Posterior vena cava (tissue), 2 donors: Measurements from ENCODE around the gene NCSTN. TPM values are rescaled to one million over a fixed set of nuclear protein-coding genes. Genes with fewer than 3 reads are reported as not detected.

Source experiments
- DNase-seq: peaks from one replicate; pipeline ENCODE4 v3.0.0-alpha.2; 2020; ENCODE audit warnings: low spot score
- intact Hi-C, 2 donors: fragments of 100-400 bp; cut with DNase I; formaldehyde crosslinking; loops; one replicate each; pipeline versions ENCODE4 v1.14.1 to v1.14.2; 2022 to 2023
- total RNA-seq, 2 donors: library from RNA; stranded (reverse); fragmentation: NEBNext Ultra II Directional; extraction: Animal tissue kit (Norgen Biotek cat#: 25700); gene quantifications; one replicate each; pipeline ENCODE4 v1.2.1, GENCODE V29; 2021
- donor health status: DM: yes; HTN: yes; CAD: no.
- donor health status: DM: yes; HTN: yes; CAD: no.

NCSTN gene
- total RNA-seq, 2 donors from 2014 or later: 57.3 to 78.9 TPM

DNA sequence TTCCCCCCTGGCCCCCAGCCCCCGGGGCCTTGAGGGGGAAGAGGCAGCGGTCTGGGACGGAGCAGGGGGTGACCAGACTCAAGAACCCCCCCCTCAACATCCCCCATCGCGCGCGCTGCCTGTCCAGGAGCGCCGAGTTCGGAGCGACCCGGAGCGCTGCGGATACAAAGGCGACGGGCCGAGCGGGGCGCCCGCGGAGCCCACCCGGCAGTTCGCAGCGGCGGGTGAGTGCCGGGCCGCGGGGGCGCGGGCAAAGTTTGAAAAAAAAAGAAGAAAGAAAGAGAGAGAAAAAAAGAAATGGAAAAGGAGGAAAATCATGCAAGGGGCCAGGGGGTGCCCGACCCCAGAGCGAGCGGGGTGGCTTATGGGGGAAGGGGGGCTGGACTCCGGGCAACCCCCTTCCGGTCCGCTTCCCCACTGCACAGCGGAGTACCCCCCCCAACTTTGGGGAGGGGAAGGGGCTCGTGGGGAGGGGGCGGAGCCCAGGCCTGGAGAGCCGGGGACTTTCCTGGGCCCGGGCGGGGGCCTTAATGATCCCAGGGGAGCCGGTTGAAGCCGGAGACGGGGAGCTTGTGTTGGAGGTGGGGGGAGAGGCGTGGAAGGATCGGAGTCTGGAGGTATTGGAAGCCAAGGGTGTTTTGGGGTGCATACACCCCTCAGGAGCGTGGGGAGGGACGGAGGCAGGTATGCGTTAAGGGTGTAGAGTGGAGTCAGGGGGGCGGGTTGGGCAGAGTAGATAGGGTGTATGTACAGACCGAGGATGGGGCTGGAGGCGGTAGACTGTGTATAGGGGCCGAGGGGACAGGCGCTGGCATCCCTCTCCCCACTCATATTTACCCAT lies 57.7 kb downstream of the NCSTN start:
- intact Hi-C loops: loop anchor here in 1 of 2 donors (5.0 kb wide), 1 partner anchor 1319 kb away; no protein-coding TSS in a partner anchor

DNA sequence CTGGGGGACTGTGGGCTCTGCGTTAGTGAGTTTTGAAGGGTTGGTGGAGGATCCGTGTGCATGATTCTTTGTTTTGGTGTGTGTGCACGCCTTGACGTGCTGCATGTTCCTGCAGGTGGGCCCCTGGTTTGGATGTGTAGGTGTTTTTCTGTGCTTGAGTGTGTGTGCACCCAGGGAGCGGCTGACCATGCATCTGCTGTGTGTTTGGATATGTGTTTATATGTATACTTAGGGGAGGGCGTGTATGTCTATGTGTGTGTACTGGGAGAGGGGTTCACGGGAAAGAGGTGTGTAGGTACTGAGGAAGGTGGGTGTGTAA lies 58.3 kb downstream of the NCSTN start:
- intact Hi-C loops: loop anchor here in 1 of 2 donors (5.0 kb wide), 1 partner anchor 1319 kb away; no protein-coding TSS in a partner anchor
- DNase-seq: no peak

More for the DNA sequence above, 57.7 kb downstream of the NCSTN start:
- no peak for DNase-seq

DNA sequence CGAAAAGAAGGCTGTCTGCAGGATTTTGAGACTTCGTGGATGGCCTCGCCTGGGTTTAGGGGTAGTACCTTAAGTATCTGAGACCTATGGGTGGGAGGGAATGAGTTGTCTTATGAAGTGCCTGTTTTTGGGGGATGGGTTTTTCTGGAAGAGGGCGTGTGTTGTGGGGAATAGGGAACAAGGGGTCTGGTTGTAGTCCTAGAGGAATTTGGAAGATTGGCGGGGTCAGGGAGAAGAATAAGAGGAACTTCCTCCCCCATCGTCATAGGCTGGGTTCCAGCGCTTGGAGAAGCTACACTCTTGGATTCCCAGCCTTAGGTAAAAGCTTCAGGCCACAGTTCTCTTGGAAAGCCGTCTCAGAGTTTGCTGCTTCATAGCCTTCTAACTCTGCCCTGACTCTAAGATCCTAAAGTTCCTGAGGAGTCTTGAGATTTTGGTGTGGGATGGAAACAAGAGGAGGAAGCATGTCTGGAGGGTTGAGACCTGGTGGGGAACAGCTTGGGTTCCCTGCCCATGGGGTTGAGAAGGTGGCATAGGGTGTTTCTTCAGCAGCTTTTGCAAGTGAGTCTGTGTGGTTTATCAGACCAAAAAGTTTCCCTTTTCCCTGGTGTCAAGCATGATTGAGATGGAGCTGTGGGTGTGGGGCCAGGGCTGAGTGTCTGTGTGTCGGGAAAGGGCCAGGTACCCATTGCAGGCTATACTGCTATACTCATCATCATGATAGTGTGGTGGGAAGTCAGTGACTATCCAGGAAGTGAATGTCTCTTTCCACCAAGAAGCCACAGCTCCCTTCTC lies 59.0 kb downstream of the NCSTN start:
- intact Hi-C loops: loop anchor here in 1 of 2 donors (5.0 kb wide), 1 partner anchor 1320 kb away; no protein-coding TSS in a partner anchor
- no peak for DNase-seq

DNA sequence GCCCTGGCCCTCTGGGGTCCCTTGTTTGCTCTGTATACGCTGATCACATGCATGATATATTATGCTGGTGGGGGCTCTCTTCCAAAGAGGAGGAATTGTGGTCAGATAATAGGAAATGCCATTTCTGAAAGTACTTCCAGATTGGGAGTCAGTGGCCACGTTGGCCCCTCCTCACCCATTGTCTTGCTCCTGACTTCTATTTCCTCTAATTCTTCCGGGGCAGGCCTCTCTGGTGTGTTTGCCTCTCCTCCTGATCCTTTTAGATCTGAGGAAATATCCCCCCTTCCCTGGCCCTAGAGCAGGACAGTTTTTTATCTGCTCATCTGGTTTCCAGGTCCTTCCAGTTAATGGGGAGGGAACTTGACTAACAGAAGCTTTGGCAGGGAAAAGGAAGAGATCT lies 60.1 kb downstream of the NCSTN start:
- DNase-seq: no peak
- intact Hi-C loops: loop anchor here in 1 of 2 donors (5.0 kb wide), 1 partner anchor 1321 kb away; no protein-coding TSS in a partner anchor

DNA sequence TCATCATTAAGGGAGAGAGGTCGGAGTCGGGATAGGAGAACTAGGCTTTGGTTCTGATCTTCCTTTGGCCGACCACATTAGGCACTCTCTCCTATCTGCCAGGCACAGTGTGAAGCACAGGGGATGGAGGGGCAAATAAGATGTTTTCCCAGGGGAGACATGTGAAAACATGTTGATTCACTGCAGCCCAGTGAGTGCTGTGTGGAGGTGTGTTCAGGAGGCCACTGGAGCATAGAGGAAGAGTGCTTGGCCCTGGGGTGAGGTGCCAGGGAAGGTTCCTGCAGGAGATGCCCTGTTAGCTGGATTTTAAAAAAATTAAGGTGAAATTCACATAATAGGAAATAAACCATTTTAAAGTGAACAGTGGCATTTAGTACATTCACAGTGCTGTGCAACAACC lies 60.9 kb downstream of the NCSTN start:
- DNase-seq: no peak
- intact Hi-C loops: loop anchor here in 1 of 2 donors (5.0 kb wide), 1 partner anchor 1322 kb away; no protein-coding TSS in a partner anchor

DNA sequence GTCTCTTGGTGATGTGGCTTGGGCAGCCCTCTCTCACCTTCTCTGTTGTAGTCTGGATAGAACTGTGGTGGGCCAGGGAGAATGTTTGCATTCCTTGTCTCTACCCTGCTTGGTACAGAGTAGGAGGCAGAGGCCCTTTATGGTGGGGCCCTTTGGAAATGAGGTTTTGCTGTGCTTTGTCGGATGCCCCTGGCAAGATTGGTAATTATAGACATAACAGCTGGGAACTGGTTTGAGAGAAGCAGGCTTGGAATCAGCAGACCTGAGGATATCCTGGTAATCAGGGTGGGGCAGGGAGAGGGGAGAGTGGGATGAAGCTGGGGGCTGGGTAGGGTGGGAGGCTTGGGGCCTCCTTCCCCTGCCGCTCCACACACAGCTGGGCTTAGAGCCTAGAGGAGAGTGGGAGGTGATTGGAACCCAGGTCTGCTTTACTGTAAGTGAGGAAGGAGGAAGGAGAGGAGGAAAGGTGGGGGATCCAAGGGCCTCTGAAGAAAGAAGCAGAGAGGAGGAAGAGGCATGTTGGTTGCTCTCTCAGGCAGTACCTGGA lies 62.2 kb downstream of the NCSTN start:
- DNase-seq: no peak
- intact Hi-C loops: no loop called here

DNA sequence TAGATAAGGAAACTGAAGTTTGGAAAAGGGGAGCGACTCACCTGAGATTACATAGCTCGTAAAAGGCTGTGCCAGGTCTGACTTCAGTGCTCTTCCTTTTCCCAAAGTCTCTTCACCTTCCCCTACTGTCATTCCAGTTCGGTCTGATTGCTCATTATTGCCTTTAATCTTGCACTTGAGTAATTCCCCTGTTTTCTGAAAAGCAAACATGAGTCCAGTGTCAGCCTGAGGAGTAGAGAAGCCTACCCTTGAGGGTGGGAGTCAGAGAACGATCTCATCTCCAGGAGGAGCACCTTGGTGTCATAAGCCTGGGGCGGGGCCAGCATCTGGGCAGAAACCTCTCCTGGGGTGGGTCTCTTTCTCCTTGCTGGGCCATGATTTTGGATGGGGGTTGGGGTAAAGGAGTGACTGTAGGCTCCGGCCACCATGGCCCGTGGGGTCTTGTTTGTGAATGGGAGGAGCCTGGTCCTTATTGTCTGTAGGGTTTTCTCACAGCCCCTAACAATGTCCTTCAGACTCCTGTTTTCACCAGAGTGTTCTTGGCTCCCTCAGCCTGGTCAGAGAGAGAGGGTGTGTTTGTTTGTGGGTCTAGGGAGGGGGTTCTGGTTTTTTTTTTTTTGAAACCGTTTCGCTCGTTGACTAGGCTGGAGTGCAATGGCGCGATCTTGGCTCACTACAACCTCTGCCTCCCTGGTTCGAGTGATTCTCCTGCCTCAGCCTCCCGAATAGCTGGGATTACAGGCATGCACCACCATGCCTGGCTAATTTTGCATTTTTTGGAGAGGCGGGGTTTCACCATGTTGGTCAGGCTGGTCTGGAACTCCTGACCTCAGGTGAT lies 63.2 kb downstream of the NCSTN start:
- intact Hi-C loops: no loop called here
- no peak for DNase-seq

DNA sequence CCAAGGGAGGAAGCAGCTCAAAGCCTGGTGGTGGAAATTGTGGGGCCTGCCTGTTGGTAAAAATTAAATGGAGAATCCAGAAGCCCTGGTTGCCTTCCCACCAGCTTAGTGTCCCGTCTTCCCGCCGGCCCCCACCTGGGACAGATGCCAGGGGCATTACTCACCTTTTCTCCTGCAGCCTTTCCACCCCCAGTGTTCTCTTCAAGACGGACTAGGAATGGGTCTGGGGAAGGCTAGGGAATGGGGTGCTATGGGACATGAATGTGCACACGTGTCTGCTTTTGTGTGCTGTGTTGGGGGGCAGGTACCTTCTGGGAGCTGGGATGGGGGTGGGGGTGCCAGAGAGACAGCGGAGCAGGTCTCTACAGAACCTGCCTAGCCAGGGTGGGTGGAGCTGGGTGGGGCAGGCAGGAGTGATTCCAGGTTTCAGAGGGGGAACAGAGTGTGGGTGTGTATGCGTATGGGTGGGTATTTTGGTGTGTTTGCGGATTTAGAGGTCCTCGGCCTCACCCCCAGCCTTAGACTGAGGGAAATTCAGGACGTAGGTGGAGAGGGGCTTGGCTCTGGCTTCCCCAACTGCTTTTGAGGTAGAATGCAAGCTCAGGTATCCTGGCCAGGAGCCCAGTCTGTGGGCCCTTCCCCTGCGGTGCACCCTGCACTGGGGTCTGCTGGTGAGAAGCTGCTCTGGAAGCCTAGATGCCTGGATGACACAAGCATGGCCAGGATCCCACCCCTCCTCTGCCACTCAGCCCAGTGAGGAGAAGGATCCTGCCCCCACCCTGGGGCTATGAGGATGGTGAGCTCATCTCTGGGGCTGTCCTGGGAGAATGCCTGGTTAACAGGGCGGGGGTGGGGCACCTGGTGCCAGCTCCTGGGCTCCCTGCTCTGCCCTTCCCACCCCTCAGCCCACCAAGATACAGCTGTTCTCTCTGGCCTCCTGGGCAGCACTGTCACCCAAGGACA lies 64.9 kb downstream of the NCSTN start:
- intact Hi-C loops: no loop called here
- DNase-seq: no peak

Other genes starting within 250 kb of the NCSTN start
- gene IGSF8, start 244.8 kb upstream of the NCSTN start, total RNA-seq: 10 to 100 TPM; 16.0 to 17.4 TPM
- gene ATP1A2, start 227.6 kb upstream of the NCSTN start, total RNA-seq: 10 to 100 TPM in 1 of 2 donors, 1 to 10 TPM in 1; 4.1 to 10.8 TPM
- gene ATP1A4, start 191.8 kb upstream of the NCSTN start, total RNA-seq: not detected
- gene CASQ1, start 152.8 kb upstream of the NCSTN start, total RNA-seq: 10 to 100 TPM in 1 of 2 donors, 1 to 10 TPM in 1; 4.5 to 10.4 TPM
- 100 to 1,000 TPM; 299 to 410 TPM for gene PEA15, start 138.0 kb upstream of the NCSTN start, total RNA-seq
- gene DCAF8, start 80.8 kb upstream of the NCSTN start, total RNA-seq: 10 to 100 TPM; 95.3 to 95.5 TPM
- 10 to 100 TPM; 54.0 to 60.0 TPM for gene PEX19, start 58.2 kb upstream of the NCSTN start, total RNA-seq
- 100 to 1,000 TPM; 165 to 172 TPM for gene COPA, start 133 bp upstream of the NCSTN start, total RNA-seq
- gene NHLH1, start 23.7 kb downstream of the NCSTN start, total RNA-seq: under 1 TPM in 1 of 2 donors, not detected in 1; 0.14 TPM
- gene VANGL2, start 57.2 kb downstream of the NCSTN start, total RNA-seq: 1 to 10 TPM; 2.0 to 2.4 TPM
- 1 to 10 TPM in 1 of 2 donors, under 1 TPM in 1; 0.62 to 1.2 TPM for gene SLAMF6, start 179.9 kb downstream of the NCSTN start, total RNA-seq
- 10 to 100 TPM in 1 of 2 donors, 1 to 10 TPM in 1; 6.9 to 16.8 TPM for gene CD84, start 236.1 kb downstream of the NCSTN start, total RNA-seq